GM04504 (cell line): ENCODE measurements around the gene PRIMA1.

Source experiments
- DNase-seq: peaks from one replicate; pipeline ENCODE4 v3.0.0-alpha.2; 2012; ENCODE audit warnings: low read depth

The PRIMA1 gene

DNA sequence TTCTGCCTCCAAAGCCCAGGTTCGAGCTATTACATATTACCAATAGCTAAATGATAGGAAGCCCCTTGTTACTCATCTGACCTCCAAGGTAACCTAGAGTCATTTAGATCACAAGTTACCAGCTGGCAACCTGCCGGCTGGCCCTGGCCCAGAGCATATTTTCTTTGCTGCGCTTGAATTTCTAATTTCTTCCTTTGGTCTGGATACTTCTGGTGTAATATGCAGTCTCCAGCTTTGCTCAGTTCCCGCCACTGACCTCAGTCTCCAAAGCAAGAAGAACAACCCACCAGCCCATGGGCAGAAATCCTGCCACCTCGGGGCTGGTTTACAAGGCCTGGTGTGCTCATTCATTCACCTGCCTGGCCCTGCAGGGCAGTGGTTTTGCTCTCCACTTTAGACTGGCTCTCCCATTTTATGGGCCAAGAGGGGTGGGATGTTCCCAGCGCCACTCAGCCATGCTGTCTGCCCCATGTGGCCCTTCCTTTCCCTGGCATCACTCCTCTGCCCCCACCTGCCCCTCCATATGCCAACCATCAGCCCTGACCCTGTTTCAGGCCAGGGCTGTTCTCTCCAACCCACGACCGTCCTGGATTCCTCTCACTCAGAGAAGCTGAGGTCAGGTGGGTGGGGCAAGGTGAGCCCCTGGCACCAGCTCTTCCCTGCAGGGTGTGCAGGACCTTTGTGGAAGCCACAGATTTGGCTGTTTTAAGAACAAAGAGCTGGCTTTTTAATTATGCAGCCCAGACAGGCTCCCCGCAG is 76.0 kb downstream of the PRIMA1 start:
- DNase-seq, result no peak

DNA sequence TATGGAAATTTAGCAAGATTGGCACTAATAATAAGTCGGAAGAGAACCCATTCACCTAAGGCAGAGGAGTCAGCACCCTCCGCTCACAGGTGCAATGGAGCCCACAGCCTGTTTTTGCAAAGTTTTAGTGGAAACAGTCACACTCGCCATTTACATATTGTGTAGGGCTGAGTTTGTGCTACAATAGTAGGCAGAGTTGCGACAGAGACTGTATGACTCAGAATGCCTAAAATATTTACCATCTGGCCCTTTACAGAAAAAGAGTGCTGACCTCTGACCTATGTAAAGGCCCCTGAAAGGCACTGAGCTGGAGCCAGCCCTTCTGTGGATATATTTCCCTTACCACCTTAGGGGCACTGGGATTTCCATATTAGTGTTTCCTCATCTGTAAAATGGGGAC is 79.0 kb downstream of the PRIMA1 start:
- no peak for DNase-seq

DNA sequence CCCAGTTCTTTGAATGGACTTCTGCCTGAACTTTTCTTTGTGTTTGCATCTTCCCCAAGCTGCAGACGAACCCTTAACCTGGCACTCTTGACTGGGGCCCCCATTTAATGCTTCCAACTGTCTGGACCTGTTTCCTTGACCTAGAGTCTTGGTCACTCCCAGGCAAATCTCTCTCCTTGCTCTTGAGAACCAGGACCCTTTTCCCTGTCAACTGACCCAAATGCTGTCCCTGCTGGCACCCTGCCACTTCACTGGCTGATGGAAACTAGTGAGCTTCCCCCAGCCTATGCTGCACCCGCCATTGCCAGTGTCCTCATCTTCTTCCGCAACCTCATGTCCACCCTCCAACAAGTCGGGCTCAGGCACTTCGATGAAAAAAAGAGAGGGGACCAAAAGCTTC is 79.5 kb downstream of the PRIMA1 start:
- DNase-seq, result no peak

DNA sequence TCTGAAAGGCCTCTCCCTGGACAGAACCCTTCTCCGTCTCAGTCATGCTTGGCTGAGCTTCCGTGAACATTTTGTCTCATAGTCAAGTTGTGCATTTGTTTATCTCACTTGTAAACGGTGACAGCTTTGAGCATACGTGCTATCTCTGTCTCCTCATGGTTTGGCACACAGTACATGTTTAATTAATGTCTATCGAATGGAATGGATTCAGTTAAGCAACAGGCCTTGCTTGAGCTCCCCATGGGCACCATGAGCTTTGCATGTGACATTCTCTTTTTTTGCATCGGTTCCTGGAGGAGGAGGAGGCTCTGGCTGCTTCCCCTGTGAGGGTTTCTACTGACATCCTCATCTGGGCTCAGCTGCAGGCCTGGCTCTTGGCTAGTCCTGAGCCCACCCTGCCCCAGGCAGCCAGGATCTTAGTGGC is 80.0 kb downstream of the PRIMA1 start:
- no peak for DNase-seq

DNA sequence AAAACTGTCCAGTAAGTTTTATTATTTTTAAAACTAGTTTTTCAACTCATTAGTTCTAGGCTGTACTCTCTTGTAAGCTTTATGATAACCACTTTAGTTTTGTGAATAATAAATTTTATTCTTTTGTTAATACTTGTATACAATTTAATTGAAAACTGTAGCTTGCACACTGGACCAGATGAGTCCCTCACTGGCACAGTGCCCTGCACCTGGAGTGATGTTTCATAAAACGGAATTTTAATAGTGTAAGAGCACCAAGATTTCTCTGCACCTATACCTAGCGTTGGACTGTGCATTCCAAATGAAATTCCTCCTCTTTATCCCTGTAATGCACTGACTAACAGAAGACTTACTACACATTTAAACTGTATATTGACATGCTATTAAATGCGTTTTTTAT is 80.8 kb downstream of the PRIMA1 start:
- no peak for DNase-seq

DNA sequence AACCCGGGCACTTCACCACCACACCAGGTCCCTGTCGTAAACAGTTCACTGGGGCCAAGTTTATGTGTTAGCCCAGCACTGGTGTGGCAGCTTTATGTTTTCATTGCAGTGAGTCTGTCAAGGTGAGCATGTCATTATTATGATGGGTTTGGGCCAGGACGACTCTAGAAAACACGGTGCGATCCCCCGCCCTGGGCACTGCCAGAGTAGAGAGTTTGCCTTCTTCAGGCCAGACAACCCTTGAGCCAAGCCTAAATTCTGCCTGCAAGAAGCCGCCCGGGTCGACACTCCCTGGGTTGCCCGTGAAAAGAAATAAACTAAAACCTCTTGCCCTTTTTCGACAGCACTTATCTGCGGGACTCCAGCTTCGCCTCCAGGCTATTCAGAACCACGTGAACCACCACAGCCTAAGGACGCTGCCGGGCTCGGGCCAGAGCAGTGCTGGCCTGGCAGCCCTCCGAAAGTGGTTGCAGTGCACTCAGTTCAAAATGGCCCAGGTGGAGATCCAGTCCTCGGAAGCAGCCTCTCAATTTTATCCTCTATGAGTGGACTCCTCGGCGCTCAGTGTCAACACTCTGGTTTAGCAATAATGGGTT is 81.8 kb downstream of the PRIMA1 start:
- DNase-seq, result no peak

DNA sequence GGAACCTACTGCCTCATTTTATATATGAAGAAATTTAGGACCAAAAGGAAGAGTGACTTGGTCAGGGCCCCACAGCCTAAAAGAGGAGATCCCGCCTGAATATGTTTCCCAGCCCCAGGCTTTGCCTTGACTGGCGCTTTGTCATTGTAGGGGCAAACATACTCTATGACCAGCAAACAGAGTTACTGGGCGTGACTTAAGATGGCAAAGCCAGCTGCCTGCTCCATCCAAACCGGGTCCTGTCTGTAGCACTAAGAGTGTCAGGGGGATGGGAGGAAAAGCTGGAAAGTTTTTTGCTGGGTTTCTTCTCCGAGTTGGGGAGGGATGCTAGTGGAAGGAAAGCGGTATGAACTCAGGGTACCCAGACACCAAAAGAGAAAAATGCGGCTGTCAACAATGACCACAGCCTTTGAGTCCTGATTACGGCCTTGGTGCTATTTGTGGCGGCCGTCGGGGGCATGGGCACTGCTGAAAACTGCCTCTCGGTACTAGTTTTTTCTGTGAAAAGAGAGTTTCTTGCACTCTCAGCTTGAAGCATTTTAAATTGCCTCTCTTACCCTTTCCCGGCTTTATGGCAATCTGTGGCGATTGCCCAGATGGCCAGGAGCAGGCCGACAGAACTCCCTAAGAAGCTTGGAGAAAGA is 82.7 kb downstream of the PRIMA1 start:
- DNase-seq, result no peak

DNA sequence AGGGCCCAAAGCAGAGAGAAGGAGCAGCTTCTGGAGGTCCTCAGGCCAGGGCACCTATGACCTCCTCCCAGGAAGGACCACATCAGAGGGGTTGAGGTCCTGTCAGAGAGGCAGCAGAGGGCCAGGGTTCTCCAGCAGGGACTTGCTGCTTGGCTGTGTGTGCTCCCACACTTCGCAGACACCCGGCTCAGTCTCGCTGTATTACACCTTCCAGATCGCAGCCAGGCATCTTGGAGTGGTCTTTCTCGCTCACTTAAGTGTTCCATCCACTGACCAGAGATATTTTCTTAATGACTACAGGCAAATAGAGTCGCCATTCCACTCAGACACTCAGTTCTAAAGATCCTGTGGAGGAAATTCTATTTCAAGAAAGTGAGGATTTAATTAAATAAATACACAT is 84.3 kb downstream of the PRIMA1 start:
- no peak for DNase-seq

DNA sequence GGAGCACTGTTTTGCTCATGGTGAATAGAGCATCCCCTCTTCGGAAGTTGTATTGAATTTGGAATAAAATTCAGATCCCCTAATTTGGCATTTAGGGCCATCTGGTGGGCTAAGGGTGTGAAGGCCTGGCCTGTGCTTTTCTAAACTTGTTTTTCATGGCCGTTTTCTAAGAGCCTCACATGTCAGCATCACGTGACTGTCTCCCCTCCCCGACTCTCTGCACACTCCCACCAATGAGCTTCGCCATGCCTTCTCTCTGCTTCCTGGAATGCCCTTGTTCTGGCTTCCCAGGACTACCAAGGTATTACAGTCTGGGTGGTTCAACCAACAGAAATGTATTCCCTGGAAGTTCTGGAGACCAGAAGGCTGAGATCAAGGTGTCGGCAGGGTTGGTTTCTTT is 85.3 kb downstream of the PRIMA1 start:
- no peak for DNase-seq

DNA sequence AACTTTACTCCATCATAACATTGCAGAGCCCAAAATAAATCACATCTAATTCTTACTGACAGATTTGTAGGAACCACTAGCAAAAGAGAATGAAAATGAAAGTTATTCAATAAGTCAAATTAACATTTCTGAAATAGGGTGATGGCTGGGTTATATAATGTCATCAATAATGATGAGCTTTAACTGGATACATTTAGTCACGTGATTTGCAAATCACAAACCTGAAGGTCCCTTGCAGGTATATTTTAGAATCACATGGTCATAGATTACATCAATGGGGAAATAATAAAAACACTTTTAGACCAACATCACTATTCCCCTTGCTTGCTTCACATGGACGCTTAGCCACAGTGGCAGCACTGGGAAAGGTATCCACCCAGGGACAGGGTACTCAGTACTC is 86.7 kb downstream of the PRIMA1 start:
- no peak for DNase-seq

DNA sequence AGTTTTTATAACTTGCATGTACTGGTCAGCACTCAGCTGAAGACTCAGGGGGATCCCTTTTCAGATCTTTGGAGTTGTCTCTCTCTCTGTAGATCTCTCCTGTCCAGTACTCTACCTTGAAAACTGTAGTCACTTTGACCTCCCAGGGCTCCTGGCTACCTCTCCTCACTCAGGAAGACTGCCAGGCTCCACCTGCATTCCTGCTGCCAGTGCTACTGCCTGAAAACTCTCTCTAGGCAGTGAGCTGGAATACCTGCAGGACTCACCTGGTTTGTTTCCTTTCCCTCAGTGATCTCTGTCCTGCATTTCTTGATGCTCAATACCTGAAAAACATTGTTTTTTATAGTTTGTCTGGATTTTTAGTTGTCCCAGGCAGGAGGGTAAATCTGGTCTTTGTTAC is 87.4 kb downstream of the PRIMA1 start:
- no peak for DNase-seq

DNA sequence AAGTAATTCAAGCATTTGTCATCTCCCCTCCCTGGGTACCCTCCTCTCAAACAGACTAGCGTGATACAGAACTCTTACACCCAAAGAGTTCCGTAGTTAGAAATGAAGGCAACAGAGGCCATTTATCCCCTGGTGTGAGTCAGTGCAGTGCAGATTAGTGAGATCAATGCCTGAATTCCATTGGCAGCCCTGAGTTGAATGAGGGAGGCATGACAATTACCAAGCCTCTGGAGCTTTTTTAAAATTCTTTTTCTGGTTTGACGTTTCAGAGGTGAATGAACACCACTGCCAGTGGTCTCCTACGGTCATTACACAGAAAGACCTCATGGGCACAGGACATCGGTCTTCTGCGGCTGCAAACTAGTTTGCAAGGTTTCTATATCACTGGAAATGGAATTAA is 94.4 kb downstream of the PRIMA1 start:
- DNase-seq, result no peak

DNA sequence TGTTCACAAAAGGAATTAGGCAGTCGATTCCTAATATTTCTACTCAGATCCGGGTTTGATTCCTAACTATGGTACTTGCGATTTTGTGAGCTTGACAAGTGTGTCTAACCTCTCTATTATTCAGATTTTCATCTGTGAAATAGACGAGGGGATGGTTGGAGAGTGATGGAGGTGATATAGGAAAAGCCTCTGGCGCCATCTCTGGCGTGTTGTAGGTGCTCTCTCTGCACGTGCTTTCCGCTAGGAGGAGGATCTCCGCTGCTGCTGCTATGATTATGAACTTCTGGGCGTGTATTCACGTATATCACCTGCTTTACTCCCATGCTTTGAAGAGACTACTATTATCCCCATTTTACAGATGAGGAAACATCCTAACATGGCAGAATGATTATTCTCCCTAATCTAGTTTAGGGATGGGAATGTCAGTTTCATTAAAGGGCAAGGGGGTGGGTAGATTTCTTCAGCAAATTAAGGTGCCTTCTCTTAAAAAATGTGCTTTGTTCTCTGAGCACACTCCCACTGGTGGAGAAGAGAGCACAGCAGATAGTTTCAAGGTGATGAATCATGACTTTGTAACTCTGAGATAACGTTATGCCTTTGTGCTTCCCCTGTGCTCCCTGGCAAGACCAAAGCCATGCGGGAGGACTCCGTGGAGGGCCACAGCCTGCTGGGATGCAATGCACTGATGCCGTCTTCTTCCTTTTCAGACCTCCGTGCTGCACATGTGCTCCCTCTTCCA is 97.1 kb downstream of the PRIMA1 start:
- no peak for DNase-seq

DNA sequence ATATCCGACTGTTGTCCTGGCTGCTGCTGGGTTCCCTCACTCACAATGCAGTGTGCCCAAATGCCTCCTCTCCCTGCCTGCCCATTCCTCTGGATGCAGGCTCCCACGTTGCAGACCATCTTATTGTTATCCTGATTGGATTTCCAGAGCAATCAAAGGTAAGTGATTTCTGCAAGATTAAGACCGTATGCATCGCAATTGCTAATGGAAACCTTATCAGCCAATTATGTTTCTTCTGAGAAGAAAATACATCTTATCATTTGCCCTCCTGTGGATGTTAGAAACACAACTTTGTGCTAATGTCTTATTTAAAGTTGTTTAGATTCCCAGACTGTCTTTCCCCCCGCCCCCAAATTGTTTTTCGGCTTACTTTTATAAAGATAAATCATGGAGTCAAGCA is 98.1 kb downstream of the PRIMA1 start:
- DNase-seq, result no peak

DNA sequence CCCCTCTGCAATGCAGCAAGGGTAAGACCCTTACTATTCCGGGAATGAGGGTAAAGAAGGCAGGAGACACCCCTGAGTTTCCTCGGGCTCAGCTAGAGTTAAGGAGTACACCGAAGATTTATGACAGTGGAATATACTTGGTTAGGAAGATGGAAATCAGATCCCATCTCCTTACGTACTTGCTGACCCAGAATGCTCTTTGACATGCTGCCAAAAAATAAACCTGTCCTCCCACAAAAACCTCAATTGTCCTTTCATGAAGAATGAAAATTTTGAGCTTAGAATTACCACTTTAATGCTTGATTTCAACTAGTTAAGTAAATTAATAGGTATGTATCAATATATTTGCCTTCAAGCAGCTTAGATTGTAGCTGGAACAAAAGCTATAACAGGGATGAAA is 99.5 kb downstream of the PRIMA1 start:
- no peak for DNase-seq

DNA sequence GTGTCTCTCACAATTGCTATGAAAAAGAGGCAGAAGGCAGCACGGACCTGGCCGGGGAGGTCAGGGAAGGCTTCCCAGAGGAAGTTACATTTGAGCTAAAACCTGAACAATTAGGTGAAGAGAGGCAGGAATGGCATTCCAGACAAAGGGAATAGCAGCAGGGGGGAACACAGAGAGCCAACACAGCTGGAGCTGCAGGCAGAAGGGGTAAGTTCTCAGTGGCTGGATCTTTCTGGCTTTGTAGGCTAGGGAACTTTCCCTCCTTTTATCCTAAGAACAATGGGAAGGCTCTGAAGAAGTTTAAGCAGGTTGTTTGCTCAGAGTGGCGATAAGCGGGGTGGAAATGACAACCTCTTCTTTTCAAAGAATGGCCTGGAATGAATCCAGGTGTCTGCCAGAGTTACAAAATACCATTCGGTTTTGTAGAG is 100.0 kb downstream of the PRIMA1 start:
- no peak for DNase-seq

DNA sequence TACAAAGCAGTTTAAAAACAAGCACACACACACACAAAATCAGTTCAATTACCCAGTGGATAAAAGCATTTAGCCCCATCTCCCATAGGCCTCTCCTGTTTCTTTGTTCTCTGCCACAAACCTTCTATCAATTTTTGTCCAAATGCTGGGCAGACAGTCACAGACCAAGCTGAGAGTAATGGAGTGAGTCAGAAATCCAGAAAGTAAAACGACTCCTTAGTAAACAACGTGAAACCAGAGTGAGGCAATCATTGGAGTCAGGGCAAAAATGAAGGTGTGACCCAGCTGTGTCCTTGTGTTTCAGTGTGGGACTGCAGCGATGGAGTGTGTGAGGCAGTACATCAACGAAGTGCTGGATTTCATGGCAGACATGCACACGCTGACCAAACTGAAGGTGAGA is 102.0 kb downstream of the PRIMA1 start:
- no peak for DNase-seq

DNA sequence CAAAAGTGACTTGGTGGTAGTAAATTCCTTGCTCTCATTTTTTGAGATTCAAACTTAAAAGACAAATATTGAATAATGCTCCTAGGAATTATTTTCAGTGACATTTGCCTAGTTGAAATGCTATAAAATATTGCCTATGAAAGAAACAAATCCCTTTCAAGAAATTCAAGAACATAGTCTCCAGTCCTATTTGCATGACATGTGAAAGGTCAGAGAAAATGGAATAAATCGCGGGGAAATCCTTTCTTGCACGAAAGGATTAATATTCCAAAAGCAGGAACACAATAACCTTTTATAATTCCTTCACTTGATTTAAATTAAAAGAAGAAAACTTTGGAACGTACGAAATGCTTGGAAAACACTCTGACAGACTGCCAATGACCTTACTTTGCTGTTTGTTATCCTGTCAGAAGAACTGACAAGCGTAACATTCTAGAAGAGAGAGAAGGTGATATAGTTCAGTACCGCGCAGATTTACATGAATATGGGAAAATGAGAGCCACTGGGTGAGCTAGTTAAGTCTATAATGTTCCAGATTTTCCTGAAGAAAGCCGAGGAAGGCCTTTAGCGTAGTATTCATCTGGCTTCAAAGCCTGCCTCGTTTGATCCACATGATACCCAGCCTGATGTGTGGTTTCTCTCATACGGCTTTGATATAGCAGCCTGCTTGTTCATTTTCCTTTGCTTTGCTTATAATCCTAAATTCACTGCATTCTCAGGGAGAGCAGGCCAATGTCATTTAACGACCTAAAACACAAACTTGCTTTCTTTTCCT is 103.0 kb downstream of the PRIMA1 start:
- DNase-seq, result no peak

DNA sequence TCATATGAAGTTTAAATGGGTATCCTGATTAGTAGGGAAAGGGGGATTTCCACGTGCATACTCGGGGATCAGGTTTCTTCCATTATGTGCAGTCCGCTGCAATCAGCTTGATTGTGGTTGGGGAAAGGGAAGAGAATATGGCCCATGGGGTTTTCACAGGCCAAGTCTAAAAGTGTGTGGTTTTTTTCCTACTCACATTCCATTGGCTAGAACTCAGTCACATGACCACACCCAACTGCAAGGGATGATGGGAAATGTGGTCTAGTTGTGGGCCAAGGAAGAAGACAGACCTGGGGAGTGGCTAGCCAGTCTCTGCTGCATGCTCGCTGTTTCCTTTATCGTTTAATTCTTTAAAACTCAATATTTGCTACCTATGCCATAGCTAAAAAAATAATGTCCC is 105.1 kb downstream of the PRIMA1 start:
- no peak for DNase-seq

DNA sequence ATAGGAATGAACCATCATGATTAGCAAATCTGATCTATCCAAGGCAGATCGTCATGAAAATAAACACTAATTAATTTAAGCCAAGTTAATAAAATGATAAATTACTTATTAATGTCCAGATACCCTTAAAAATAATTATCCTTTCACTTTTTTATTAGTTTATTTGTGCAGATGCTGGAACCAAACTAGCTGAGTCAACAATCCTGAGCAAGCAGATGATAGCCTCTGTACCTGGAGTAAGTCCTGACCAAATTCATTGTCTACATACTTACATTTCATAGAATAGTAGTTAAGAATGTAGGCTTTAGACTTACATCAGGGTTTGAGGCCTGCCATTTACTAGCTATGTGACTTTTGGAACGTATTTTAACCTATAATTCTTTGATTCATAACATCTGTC is 105.8 kb downstream of the PRIMA1 start:
- no peak for DNase-seq

DNA sequence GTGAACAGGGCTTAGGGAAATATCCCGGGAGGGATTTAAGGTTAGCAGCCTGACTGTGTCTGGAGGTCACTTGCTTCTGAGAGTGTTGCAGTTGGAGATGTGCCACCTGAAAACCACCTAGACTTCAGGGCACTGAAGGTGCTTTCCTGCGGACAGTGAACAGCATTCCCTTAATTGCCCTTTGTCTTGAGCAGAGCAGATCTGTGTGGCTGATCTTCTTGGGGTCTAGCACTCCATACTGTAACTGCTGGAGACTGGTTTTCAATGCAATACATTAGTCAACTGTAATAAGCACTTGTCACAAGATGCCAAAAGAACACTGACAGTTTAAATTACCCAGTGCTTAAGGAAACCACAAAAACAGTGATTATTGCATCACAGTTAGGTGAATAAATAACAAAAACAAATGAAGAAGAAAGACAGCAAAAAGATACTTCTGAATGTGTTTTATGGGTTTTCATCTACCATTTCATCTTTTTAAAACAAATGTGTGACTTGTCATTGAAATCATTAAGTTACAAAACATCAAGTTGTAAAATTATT is 111.8 kb downstream of the PRIMA1 start:
- no peak for DNase-seq

DNA sequence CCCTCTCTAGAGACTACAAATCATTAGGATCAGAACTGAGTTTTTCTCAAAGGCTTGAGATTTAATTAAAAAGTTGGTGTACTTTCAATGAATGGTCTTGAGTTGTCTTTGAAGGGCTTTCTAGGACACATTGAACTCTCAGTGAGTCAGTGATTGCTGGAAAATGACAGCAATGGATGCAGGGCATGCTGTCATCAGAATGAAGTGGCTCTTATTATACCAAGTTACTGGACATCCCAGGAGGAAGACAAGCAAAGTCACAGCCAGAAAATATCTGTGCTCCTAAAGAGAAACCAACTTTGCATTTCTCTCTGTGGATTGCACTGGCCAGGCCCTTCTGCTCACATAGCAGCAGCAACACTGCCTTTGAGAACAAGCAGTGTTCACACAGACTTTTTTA is 112.6 kb downstream of the PRIMA1 start:
- no peak for DNase-seq
